Keratinocyte (primary cell): ENCODE measurements around the gene ABCG1.

Experiments used
- EZH2 ChIP-seq: IDR thresholded peaks from one replicate; pipeline ENCODE4 v1.6.1; 2012; ENCODE audit warnings: inconsistent platforms, mild to moderate bottlenecking, low read length, moderate library complexity
- TF ChIP-seq, protein P1 (sequence below), 3 experiments: IDR thresholded peaks in 1 of 3; conservative IDR thresholded peaks in 1 of 3; optimal IDR thresholded peaks in 1 of 3; 2 replicates in 2 of 3; 3 replicates in 1 of 3; pipeline versions ENCODE3 to v1.5.1; 2011; ENCODE audit warnings: low read length in 3 of 3, mild to moderate bottlenecking in 3 of 3, moderate library complexity in 2 of 3, control low read depth in 1 of 3, inconsistent platforms in 1 of 3; ENCODE audit not compliant: insufficient read depth in 2 of 3; ENCODE audit errors: extremely low read depth in 1 of 3

DNA sequence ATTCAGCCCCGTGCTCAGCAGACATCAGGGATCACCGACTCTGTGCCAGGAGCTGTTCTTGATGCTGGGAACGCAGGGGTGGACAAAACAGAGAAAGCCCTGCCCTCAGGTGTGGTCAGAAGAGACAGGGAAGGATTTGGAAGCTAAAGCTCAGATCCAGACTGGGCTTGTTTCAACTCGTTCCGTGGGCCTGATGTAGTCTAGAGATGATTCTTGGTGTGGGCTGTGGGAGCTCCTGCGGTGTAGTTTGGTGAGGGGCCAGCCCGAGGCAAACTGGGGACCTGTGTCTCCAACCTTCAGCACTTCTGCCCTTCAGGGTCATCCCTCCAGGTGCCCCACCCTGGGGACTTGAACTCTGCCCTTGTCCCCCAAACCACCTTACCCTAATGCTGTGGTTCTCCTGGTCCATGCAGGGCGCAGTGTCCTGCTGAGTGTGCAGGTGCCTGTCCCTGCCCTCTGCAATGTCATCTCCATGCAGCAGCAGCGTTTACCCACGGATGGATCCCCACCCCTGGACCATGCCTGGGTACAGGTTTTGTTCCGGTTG, 17.3 kb upstream of the ABCG1 start:
- TF ChIP-seq, protein P1, sequence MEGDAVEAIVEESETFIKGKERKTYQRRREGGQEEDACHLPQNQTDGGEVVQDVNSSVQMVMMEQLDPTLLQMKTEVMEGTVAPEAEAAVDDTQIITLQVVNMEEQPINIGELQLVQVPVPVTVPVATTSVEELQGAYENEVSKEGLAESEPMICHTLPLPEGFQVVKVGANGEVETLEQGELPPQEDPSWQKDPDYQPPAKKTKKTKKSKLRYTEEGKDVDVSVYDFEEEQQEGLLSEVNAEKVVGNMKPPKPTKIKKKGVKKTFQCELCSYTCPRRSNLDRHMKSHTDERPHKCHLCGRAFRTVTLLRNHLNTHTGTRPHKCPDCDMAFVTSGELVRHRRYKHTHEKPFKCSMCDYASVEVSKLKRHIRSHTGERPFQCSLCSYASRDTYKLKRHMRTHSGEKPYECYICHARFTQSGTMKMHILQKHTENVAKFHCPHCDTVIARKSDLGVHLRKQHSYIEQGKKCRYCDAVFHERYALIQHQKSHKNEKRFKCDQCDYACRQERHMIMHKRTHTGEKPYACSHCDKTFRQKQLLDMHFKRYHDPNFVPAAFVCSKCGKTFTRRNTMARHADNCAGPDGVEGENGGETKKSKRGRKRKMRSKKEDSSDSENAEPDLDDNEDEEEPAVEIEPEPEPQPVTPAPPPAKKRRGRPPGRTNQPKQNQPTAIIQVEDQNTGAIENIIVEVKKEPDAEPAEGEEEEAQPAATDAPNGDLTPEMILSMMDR (optimal IDR thresholded peaks at IDR 0.05 in 1 of 3, IDR thresholded peaks at IDR 0.05 in 1 of 3, conservative IDR thresholded peaks at IDR 0.05 in 1 of 3; ENCODE audit: extremely low read depth in 1 of 3, insufficient read depth in 2 of 3, low read length in 3 of 3): no peak
- TF ChIP-seq EZH2: no peak
